ENCODE measurements around the gene CDH4.
"Not testable (repeated sequence)": the region's sequence is repeated elsewhere in the genome, so short reads cannot be mapped to it uniquely, and the experiment has no call there.

Gene CDH4

GRCh38 chr20:61442718-61443117, 190.7 kb downstream of the CDH4 start:
- no peak for DNase-seq

DNA sequence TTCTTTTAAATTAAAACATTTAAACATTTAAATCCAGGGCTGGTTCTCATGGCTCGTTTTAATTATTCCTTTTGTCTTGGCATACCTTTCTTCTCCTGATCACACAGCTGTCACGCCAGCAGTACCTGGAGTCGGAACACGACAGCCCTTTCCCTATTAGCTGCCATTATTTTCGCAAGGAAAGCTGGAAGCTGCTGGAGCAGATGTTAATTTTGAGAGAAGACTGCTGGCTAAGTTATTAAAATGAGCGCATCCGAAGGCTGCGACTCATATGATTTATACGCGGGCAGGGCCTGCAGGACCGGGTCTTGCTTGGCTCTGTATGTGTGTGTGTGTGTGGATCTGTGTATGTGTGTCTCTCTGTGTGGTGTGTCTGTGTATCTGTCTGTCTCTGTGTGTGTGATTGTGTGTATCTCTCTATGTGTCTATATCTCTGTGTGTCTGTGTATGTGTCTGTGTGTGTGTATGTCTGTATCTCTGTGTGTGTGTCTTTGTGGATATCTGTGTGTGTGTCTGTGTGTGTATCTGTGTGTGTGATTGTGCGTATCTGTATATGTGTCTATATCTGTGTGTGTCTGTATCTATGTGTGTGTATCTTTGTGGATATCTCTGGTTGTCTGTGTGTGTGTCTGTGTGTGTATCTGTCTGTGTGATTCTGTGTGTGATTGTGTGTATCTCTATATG, 191.5 kb downstream of the CDH4 start:
- no peak for DNase-seq

DNA sequence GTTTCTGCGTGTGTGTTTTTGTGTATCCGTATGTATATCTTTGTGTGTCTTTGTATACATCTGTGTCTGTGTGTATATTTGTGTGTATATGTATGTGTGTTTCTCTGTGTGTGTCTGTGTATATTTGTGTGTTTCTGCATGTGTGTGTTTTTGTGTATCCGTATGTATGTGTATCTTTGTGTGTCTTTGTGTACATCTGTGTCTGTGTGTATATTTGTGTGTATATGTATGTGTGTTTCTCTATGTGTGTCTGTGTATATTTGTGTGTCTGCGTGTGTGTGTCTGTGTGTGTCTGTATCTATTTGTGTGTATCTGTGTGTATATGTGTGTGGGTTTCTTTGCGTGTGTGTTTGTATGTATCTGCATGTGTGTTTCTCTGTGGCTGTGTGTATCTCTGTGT, 192.6 kb downstream of the CDH4 start:
- no peak for DNase-seq

DNA sequence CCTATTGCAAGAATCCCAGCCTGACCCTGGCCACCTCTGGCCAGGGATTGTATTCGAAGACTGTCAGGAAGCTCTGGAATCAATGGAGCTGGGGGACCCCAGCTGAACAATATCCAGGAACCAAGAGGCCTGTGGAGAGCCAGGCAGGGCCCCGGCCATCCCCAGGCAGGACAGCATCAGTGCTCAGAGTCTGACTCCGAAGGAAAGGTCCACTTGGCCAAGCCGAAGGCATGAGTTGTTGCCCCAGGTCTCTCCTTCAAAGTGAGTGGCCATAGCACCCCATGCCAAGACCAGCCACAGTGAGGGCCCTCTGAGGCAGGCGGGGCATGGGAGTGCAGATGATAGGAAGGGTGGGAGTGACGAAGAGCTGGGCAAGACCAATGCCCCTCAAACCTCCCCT, 193.1 kb downstream of the CDH4 start:
- DNase-seq = no peak

GRCh38 chr20:61445741-61446140, 193.7 kb downstream of the CDH4 start:
- DNase-seq = no peak

DNA sequence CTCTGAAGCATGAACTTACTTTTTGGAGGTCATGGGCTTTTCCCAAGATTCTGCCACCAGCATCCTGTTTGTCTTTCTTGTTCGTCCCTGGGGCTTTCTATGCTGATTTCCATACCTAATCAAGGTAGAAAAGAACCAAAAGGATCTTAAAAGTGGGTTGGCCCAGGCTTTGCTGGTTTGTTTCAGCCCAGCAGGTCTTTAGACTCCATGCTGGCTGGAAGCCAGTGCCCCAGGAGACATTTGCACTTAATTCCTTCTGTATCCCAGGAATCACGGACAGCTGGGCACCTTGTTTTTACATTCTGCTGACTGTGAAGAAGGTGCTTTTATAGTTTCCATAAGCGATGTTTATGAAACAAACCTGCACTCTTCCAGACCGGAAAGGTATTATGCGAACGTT, 195.9 kb downstream of the CDH4 start:
- peak; percentile 56 for DNase-seq

- DNase-seq = no peak
Observed at GRCh38 chr20:61448386-61448785, 196.3 kb downstream of the CDH4 start.

DNA sequence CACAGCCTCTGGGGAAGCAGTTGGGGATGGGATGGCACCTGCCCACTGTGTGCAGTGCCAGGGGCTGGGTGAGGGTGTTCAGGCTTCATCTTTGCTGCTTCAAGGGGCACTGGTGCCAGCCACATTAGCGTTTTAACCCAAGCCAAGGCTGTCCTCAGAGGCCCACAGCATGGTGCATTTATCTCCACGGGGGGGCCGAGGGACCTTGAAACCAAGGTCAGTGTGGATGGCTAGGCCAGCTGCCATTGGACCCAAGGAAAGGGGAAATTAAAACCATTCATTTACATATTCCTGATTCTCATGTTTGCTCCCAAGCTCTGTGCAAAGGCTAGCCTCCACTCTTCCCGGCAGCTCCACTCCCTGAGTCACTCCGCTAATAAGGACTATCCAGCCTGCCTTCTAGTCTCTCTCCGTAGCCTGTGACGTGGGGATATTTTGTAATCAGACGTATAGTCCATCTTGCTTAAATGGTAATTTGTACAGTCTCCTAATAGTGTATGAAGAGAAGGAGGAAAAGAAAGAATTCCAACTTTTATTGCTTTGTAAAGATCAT, 197.1 kb downstream of the CDH4 start:
- no peak for DNase-seq

DNA sequence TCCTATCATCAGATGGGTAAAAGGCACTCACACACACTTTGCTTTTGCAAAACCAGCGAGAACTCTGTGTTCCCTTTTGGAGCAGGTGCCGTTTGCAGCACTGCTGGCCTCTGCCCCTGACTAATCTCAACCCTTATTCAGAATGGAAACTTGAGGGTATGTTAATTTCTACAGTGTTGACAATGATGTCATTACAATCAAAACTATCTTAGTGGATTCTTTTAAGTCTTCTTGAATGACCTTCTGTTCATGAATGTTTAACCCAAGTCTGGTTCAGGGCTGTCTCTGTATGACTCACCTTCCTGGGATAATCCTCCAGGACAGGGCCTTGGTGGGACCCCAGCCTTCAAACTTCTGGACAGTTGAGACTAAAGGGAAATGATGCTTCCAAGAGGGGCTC, 197.9 kb downstream of the CDH4 start:
- DNase-seq = no peak

- no peak for DNase-seq
Observed at GRCh38 chr20:61450549-61450948, 198.5 kb downstream of the CDH4 start.

- no peak for DNase-seq
Observed at GRCh38 chr20:61451009-61451408, 198.9 kb downstream of the CDH4 start.

DNA sequence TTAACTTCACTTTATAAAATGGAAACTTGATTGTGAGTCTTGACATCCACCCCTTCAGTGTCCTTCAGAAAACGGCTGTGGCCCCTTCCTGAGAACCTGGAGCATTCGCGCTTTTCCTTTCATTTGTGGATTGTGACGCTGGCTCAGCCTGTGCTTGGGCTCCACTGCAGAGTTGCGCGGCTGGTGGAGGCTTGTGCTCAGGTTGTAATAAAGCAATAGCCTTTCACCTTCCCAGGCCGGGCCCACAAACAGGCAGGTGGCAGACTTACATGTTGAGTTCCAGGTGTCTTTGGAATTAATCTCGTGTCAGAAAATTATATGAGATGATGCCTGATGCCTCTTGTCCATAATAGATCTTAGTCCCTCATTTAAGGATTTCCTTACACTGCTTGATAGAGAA, 199.9 kb downstream of the CDH4 start:
- DNase-seq = no peak

DNA sequence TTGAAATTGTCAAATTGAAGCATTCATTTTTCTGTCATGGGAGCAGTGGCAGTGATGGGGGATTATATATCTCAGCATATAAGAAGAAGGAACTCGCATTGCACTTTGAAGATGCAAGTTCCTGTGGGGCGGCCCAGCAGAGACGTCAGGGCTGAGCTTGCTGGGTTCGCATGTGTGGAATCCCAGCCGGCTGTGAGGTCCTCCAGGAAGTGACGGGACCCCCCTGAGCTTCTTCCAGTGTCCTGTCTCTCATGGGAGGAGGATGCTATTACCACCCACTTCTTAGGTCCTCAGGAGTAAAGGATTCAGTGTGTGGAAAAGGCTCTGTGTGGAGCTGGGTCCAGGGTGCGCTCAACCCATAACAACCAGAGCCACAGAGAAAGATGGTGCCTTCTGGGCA, 201.2 kb downstream of the CDH4 start:
- DNase-seq = no peak

GRCh38 chr20:61453623-61454022, 201.6 kb downstream of the CDH4 start:
- DNase-seq = not testable (repeated sequence)

DNA sequence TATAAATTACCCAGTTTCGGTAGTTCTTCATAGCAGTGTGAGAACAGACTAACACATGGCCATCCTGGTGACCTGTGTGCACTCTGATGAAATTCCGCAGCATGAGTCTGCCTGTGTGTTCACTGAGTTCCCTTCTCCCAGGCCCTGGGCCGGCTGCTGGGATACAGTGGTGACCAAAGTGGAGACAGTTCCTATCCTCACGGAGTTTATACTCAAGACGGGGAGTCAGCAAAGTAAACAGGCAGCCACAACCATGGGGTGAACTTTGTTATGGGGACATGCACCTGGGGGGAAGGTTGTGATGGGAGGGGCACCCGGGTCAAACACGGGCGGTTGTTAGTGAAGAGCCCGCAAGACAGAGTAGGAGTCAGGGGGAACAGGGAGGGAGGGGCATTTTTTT, 202.0 kb downstream of the CDH4 start:
- no peak for DNase-seq

GRCh38 chr20:61455508-61456215, 203.6 kb downstream of the CDH4 start:
- DNase-seq = no peak

DNA sequence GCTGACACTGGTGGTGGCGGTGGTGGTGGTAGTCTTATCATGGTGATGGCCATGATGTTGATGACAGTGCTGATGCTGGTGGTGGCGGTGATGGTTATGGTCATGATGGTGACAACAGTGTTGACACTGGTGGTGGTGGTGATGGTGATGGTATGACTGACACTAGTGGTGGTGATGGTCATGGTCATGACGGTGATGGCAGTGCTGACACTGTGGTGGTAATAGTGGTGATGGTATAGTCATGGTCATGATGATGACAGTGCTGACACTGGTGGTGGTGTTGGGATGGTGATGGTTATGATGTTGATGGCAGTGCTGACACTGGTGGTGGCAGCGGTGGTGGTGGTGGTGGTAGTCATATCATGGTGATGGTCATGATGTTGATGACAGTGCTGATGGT, 205.7 kb downstream of the CDH4 start:
- DNase-seq = no peak

DNA sequence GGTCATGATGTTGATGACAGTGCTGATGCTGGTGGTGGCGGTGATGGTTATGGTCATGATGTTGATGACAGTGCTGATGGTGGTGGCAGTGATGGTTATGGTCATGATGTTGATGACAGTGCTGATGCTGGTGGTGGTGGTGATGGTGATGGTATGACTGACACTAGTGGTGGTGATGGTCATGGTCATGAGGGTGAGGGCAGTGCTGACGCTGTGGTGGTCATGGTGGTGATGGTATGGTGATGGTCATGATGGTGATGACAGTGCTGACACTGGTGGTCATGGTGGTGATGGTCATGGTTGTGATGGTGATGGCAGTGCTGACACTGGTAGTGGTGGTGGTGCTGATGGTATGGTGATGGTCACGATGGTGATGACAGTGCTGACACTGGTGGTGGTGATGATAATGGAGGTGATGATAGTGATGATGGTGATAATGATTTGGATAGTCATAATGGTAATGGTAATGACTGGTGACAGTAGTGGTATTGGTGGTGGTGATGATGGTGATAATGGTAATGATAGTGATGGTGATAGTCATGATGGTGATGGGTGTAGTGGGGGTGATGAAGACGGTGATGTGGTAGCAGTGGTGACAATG, 206.2 kb downstream of the CDH4 start:
- no peak for DNase-seq

- DNase-seq = no peak
Observed at GRCh38 chr20:61459266-61459665, 207.2 kb downstream of the CDH4 start.

DNA sequence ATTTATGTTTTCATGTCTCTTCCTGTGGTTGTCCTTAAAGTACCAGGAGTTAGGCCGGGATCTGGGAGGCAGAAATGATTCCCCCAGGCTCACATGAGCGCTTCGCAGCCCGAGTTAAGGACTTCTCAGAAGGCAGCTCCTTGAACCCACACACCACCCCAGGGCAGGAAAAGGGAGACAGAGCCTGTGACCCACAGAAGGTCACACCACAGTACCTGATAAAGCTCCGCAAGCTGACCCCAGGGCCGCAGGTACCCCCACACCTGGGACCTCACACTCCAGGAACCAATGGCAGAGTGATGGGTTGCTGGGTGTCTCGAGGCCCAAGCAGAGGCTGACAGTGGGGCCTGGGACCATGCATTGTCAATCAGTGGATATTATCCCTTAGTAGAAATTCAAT, 207.6 kb downstream of the CDH4 start:
- no peak for DNase-seq

- DNase-seq = no peak
Observed at GRCh38 chr20:61460261-61461052, 208.4 kb downstream of the CDH4 start.

DNA sequence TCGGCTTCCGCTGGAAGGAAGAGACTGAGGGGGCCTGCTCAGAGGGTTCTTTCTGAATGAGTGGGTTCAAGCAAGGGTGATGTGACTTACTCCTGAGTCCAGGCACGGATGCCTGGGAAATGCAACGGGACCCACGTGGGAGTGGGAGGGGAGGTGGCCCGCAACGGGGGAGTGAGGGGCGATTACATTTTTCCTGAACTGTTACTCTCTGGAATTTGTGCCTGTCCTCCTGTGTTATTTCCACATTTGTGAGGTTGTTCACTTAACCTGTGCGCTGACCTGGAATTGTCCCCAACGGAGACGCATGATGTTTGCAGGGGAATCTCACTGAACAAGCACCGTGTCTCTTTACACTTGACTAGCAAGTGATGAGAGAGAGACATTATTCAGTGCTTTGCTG, 209.4 kb downstream of the CDH4 start:
- DNase-seq = no peak
